ENCODE data around the gene MUC6. TPM values are rescaled to one million over a fixed set of nuclear protein-coding genes. Genes with fewer than 3 reads are reported as not detected.
"Not testable (repeated sequence)": the region's sequence is repeated elsewhere in the genome, so short reads cannot be mapped to it uniquely, and the experiment has no call there.

MUC6 gene
- total RNA-seq, 1 experiment from 2014 or later, result 0.49 TPM

GRCh38 chr11:976431-977160, 59.9 kb downstream of the MUC6 start:
- CTCF ChIA-PET, result no interaction called here
- POLR2A ChIA-PET, result no interaction called here
- intact Hi-C loops (cut with micrococcal nuclease; ENCODE audit: unreplicated experiment) (no loop called here), in situ Hi-C loops (cut with HindIII; ENCODE audit: low pct_unique_long_range_greater_than_20kb, low sequenced_read_pairs) (no loop called here)
- ATAC-seq (peak; percentile 22; the same call in 1 of the 2 replicates), DNase-seq (ENCODE audit: low read depth, low spot score) (no peak)
- no peak overlapping the region for H3K4me3 ChIP-seq (ENCODE audit: low read depth in 2 of 2, low read length in 2 of 2)
- H3K27me3 ChIP-seq (ENCODE audit: control insufficient read depth, insufficient read depth, low read length), result no peaks in the 10 kb centered on the region
- peaks cover 8% of the 10 kb centered on the region for H3K36me3 ChIP-seq (ENCODE audit: control insufficient read depth, insufficient read depth, low read length)
- H3K9me3 ChIP-seq (ENCODE audit: control insufficient read depth, insufficient read depth, low read depth, low read length), result no peaks in the 10 kb centered on the region
- no peak for TF ChIP-seq TCF7L2 (IDR thresholded peaks at IDR 0.05; ENCODE audit: low read depth, low read length)
- no peak for TF ChIP-seq SIN3A (IDR thresholded peaks at IDR 0.05; ENCODE audit: borderline replicate concordance, insufficient read depth, low read depth, low read length)
- TF ChIP-seq REST (IDR thresholded peaks at IDR 0.05; ENCODE audit: insufficient read depth in 1 of 2, low read depth in 2 of 2, low read length in 1 of 2), result no peak
- no peak for TF ChIP-seq POLR2AphosphoS5 (IDR thresholded peaks at IDR 0.05; ENCODE audit: low read depth, low read length)
- no peak for TF ChIP-seq CTCF (IDR thresholded peaks at IDR 0.05)
- no peaks in the 10 kb centered on the region for H3K4me1 ChIP-seq (ENCODE audit: control insufficient read depth, insufficient read depth, low read length)
- H3K27ac ChIP-seq (ENCODE audit: low read length), result no peak overlapping the region
- no TSS peak for BruUV-seq (replicated peaks)

- no peaks in the 10 kb centered on the region for H3K27me3 ChIP-seq (ENCODE audit: control insufficient read depth, insufficient read depth, low read length)
- TF ChIP-seq REST (IDR thresholded peaks at IDR 0.05; ENCODE audit: insufficient read depth in 1 of 2, low read depth in 2 of 2, low read length in 1 of 2) (no peak), POLR2AphosphoS5 (IDR thresholded peaks at IDR 0.05; ENCODE audit: low read depth, low read length) (no peak; the same call in 1 of the 2 replicates), TCF7L2 (IDR thresholded peaks at IDR 0.05; ENCODE audit: low read depth, low read length) (no peak), SIN3A (IDR thresholded peaks at IDR 0.05; ENCODE audit: borderline replicate concordance, insufficient read depth, low read depth, low read length) (no peak), CTCF (IDR thresholded peaks at IDR 0.05) (no peak)
- no peak overlapping the region for H3K27ac ChIP-seq (ENCODE audit: low read length)
- H3K9me3 ChIP-seq (ENCODE audit: control insufficient read depth, insufficient read depth, low read depth, low read length), result no peaks in the 10 kb centered on the region
- ChIA-PET CTCF (interaction anchor here (0.5 to 0.6 kb wide), 3 partner anchors 48 to 57 kb away, joined by 3 to 5 read pairs (median 4); no protein-coding TSS in a partner anchor), POLR2A (interaction anchor here (0.7 kb wide), 1 partner anchor 20 kb away, joined by 3 read pairs; no protein-coding TSS in a partner anchor)
- in situ Hi-C loops (cut with HindIII; ENCODE audit: low pct_unique_long_range_greater_than_20kb, low sequenced_read_pairs), result no loop called here
- H3K36me3 ChIP-seq (ENCODE audit: control insufficient read depth, insufficient read depth, low read length), result peaks cover 5% of the 10 kb centered on the region; the same call in 1 of the 2 replicates
- ATAC-seq (peak; percentile 66), DNase-seq (ENCODE audit: low read depth, low spot score) (no peak)
- intact Hi-C loops (cut with micrococcal nuclease; ENCODE audit: unreplicated experiment), result no loop called here
- no peak overlapping the region for H3K4me3 ChIP-seq (ENCODE audit: low read depth in 2 of 2, low read length in 2 of 2)
- H3K4me1 ChIP-seq (ENCODE audit: control insufficient read depth, insufficient read depth, low read length), result no peaks in the 10 kb centered on the region
- BruUV-seq (replicated peaks), result no TSS peak
These were observed 60.7 kb downstream of the MUC6 start for GRCh38 chr11:975827-976226.

GRCh38 chr11:975376-975775, 61.1 kb downstream of the MUC6 start:
- ATAC-seq; H3K9me3 ChIP-seq (ENCODE audit: control insufficient read depth, insufficient read depth, low read depth, low read length); H3K4me1 ChIP-seq (ENCODE audit: control insufficient read depth, insufficient read depth, low read length); H3K27me3 ChIP-seq (ENCODE audit: control insufficient read depth, insufficient read depth, low read length); H3K36me3 ChIP-seq (ENCODE audit: control insufficient read depth, insufficient read depth, low read length); intact Hi-C loops (cut with micrococcal nuclease; ENCODE audit: unreplicated experiment); BruUV-seq (replicated peaks); DNase-seq (ENCODE audit: low read depth, low spot score); in situ Hi-C loops (cut with HindIII; ENCODE audit: low pct_unique_long_range_greater_than_20kb, low sequenced_read_pairs); H3K27ac ChIP-seq (ENCODE audit: low read length); H3K4me3 ChIP-seq (ENCODE audit: low read depth in 2 of 2, low read length in 2 of 2): not testable (repeated sequence)
- CTCF ChIA-PET, result interaction anchor here (0.6 kb wide), 3 partner anchors 48 to 97 kb away, joined by 3 to 4 read pairs (median 3); no protein-coding TSS in a partner anchor
- POLR2A ChIA-PET, result interaction anchor here (0.7 kb wide), 1 partner anchor 20 kb away, joined by 3 read pairs; no protein-coding TSS in a partner anchor
